NB4 (cell line): ENCODE results near the gene HTR2A.

ENCODE experiments used
- DNase-seq: peaks from one replicate; pipeline ENCODE4 v3.0.0; 2010; ENCODE audit warnings: low read depth
- H3K4me3 ChIP-seq: one replicate; pipeline ENCODE4 v1.5.1; 2011; ENCODE audit warnings: mild to moderate bottlenecking, low read depth, low read length, moderate library complexity
- MYC ChIP-seq: IDR thresholded peaks from 2 replicates; pipeline ENCODE4 v1.6.1; 2011; ENCODE audit warnings: low read depth, low read length
- POLR2A ChIP-seq: IDR thresholded peaks from 2 replicates; pipeline ENCODE4 v1.6.1; 2011; ENCODE audit warnings: mild to moderate bottlenecking; ENCODE audit not compliant: insufficient read length; ENCODE audit errors: extremely low read depth
- TF ChIP-seq, protein P1 (sequence below): IDR thresholded peaks from 2 replicates; pipeline ENCODE4 v1.6.1; 2011; ENCODE audit warnings: low read depth, low read length
- TF ChIP-seq, protein P2 (sequence below): IDR thresholded peaks from one replicate; pipeline ENCODE4 v1.5.1; 2012; ENCODE audit warnings: low read depth, low read length

HTR2A gene

DNA sequence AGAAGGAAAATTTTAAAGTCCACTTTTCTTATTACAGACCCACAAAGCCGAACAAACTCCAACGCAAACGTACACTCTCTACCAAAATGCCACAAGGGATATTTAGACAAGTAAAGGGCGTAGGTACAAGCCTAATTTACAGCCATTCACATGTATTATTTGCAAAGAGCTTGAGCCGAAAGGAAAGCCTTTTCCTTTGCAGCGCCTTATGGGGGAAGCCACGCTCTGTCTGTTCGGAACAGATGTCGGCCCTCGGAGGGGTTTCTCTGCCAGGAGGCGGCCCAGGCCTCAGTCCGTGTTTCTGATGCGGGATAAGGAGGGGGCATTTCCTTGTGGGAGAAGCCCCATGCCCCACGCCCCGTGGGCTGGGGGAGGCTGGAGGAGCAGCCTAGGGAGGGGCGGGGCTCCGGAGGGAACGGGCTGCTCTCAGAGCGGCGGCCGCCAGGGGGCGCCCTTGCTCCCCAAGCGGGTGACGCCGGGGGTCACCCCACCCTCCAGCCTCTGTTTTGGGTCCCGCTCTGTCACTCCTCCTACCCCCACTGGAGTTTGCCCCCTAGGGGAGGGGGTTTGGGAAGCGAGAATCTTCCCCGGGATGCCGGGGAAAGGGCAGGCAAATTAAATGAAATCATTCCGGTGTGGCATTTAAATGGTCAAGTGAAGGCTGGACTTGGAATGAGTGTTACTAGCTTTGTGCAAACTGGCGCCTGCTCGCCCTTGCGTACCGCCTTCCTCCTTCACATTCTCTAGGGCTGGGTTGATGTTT is 2.9 kb downstream of the HTR2A start:
- peak; percentile 68 for DNase-seq
- peak overlapping the region; percentile 57 for H3K4me3 ChIP-seq

DNA sequence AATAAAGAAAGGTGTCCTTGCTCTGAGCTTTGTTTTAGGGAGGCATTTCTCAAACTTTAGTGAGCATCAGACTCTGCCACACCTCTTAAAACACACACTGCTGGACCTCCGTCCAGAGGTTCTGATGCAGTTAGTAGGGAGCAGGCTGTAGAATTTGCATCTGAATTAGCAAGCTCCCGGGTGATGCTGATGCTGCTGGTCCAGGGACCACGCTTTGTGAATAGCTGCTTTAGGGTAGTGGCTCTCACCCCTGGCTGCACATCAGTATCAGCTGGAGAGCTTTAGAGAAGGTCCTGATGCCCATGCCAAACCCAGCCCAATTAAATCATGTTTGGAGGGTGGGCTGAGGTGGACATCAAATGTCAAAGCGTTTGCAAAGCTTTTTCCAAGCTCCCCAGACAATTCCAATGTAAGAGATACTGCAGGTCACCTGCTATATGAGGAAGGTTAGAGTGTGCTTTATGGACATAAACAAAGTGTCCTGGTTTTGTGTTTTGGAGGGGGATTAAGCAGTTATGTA is 3.6 kb downstream of the HTR2A start:
- peak overlapping the region; percentile 57 for H3K4me3 ChIP-seq
- DNase-seq, result no peak
- TF ChIP-seq POLR2A (no peak), MYC (no peak)
- TF ChIP-seq, protein P1, sequence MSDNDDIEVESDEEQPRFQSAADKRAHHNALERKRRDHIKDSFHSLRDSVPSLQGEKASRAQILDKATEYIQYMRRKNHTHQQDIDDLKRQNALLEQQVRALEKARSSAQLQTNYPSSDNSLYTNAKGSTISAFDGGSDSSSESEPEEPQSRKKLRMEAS, result no peak
- TF ChIP-seq, protein P2, sequence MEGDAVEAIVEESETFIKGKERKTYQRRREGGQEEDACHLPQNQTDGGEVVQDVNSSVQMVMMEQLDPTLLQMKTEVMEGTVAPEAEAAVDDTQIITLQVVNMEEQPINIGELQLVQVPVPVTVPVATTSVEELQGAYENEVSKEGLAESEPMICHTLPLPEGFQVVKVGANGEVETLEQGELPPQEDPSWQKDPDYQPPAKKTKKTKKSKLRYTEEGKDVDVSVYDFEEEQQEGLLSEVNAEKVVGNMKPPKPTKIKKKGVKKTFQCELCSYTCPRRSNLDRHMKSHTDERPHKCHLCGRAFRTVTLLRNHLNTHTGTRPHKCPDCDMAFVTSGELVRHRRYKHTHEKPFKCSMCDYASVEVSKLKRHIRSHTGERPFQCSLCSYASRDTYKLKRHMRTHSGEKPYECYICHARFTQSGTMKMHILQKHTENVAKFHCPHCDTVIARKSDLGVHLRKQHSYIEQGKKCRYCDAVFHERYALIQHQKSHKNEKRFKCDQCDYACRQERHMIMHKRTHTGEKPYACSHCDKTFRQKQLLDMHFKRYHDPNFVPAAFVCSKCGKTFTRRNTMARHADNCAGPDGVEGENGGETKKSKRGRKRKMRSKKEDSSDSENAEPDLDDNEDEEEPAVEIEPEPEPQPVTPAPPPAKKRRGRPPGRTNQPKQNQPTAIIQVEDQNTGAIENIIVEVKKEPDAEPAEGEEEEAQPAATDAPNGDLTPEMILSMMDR, result no peak

More for the DNA sequence above, 2.9 kb downstream of the HTR2A start:
- TF ChIP-seq, protein P1, result no peak
- TF ChIP-seq, protein P2, result peak; percentile 86

DNA sequence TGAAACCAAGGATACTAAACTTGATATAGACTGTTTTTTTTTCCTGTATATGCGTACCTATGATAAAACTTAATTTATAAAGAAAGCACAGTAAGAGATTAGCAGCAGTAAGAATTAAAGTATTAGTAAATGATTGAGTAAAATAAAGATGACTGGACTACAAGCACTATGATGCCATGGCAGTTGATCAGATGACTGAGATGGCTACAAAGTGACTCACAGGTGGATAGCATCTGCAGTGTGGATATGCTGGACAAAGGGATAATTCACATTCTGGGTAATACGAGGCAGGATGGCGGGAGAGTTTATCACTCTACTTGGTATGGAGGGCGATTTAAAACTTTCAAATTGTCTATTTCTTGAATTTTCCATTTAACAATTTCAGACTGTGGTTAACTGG is 11.8 kb downstream of the HTR2A start:
- no peak for DNase-seq

DNA sequence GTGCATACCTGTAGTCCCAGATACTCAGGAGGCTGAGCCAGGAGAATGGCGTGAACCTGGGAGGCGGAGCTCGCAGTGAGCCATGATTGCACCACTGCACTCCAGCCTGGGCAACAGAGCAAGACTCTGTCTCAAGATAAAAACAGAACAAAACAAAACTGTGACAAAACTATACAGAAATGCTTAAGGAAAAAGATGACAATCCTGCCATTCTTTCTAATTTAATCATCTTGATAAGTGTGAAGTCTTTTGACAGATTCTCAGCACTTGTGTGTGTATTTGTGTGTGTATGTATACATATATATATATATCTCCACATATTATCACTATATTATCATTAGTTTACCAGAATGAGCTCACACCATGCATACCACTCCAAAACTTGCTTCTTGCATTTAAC is 12.3 kb downstream of the HTR2A start:
- no peak overlapping the region for H3K4me3 ChIP-seq
- no peak for DNase-seq
- TF ChIP-seq MYC, result no peak
- TF ChIP-seq, protein P2, result no peak
- no peak for TF ChIP-seq POLR2A
- TF ChIP-seq, protein P1, result no peak

More for the DNA sequence above, 11.8 kb downstream of the HTR2A start:
- TF ChIP-seq POLR2A, result no peak
- TF ChIP-seq, protein P2, result no peak
- no peak for TF ChIP-seq MYC
- TF ChIP-seq, protein P1, result no peak
- no peak overlapping the region for H3K4me3 ChIP-seq

DNA sequence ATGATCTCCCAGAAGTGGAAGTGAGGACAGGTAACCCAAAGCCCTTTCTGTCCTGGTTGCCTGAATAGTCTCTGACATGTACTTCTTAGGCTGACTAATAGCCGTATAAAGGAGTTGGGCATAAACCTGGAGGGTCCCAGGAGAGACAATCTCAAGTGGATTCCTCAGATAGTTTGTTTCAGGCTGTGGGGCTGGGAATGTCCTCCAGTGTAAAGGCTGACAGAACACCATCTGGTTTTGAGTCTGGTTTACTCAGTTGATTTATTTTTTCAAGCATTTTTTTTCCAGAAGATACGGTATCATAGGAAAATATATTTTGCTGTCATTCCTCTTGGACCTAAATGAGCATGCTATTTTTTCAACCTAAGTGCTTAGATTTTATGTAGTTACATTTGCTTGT is 15.2 kb downstream of the HTR2A start:
- DNase-seq, result no peak
- H3K4me3 ChIP-seq, result no peak overlapping the region
- TF ChIP-seq, protein P1, result no peak
- no peak for TF ChIP-seq POLR2A
- TF ChIP-seq, protein P2, result no peak
- TF ChIP-seq MYC, result no peak
